Peyer's patch (tissue), 4 donors: ENCODE measurements around the gene NDUFB11.

Experiments used
- POLR2A ChIP-seq, 2 donors: fragments of 450-650 bp; IDR thresholded peaks; one replicate each; pipeline ENCODE4 v1.5.1; 2017; ENCODE audit warnings: antibody characterized with exemption in 2 of 2, mild to moderate bottlenecking in 2 of 2, moderate library complexity in 2 of 2
- TF ChIP-seq, protein P1 (sequence below), 6 experiments: fragments of 450-650 bp in 4 of 6; fragments of 200-600 bp in 2 of 6; sonication (generic) in 1 of 6; IDR thresholded peaks; one replicate each; pipeline ENCODE4 v1.5.1; 2017 to 2019; ENCODE audit warnings: antibody characterized with exemption in 6 of 6, mild to moderate bottlenecking in 3 of 6, moderate library complexity in 1 of 6

DNA sequence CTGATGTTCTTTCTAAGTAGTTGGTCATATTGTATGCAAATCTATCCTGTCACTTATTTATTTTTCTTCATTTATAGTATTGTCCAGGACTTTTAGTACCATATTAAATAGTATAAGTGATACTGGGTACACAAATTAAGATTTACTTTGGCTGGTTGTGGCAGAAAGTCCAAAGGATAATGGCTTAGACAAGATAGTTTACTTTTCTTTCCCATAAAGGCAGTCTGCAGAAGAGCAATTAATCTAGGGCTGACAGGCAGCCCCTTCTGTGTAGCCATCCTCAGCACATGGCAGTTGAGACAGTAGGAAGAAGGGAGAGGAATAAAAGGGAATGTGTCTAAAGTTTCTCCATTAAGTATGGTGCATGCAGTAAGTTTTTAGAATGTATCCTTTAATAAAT, 6.9 kb upstream of the NDUFB11 start:
- TF ChIP-seq, protein P1, sequence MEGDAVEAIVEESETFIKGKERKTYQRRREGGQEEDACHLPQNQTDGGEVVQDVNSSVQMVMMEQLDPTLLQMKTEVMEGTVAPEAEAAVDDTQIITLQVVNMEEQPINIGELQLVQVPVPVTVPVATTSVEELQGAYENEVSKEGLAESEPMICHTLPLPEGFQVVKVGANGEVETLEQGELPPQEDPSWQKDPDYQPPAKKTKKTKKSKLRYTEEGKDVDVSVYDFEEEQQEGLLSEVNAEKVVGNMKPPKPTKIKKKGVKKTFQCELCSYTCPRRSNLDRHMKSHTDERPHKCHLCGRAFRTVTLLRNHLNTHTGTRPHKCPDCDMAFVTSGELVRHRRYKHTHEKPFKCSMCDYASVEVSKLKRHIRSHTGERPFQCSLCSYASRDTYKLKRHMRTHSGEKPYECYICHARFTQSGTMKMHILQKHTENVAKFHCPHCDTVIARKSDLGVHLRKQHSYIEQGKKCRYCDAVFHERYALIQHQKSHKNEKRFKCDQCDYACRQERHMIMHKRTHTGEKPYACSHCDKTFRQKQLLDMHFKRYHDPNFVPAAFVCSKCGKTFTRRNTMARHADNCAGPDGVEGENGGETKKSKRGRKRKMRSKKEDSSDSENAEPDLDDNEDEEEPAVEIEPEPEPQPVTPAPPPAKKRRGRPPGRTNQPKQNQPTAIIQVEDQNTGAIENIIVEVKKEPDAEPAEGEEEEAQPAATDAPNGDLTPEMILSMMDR (IDR thresholded peaks at IDR 0.05): no peak
- no peak for TF ChIP-seq POLR2A (IDR thresholded peaks at IDR 0.05)
